Epithelial cell of proximal tubule (primary cell): ENCODE measurements around the gene PRKCB. TPM values are rescaled to one million over a fixed set of nuclear protein-coding genes. Genes with fewer than 3 reads are reported as not detected.
"Not testable (repeated sequence)": the region's sequence is repeated elsewhere in the genome, so short reads cannot be mapped to it uniquely, and the experiment has no call there.

Experiments used
- DNase-seq: peaks from one replicate; pipeline ENCODE4 v3.0.0-alpha.2; 2011; ENCODE audit warnings: low read depth
- H3K4me3 ChIP-seq: 2 replicates; pipeline ENCODE4 v1.5.1; 2011; ENCODE audit warnings: low read depth, mild to moderate bottlenecking, low read length
- CTCF ChIP-seq: conservative IDR thresholded peaks from 2 replicates; pipeline ENCODE4 v1.5.1; 2012; ENCODE audit warnings: low read depth, mild to moderate bottlenecking, low read length
- total RNA-seq: library from RNA; depleted of rRNA; stranded (reverse); fragments of >200 nt; gene quantifications from 2 replicates; pipeline ENCODE4 v1.2.3, GENCODE V29; 2015

Gene PRKCB
- total RNA-seq, 1 donor from 2014 or later, result not detected

- TF ChIP-seq CTCF, result no peak
- no peak for DNase-seq
- no peak overlapping the region for H3K4me3 ChIP-seq
These were observed 180.1 kb downstream of the PRKCB start for GRCh38 chr16:24015923-24016322.

- TF ChIP-seq CTCF, result no peak
- no peak for DNase-seq
- no peak overlapping the region for H3K4me3 ChIP-seq
These were observed 182.7 kb downstream of the PRKCB start for GRCh38 chr16:24018485-24018884.

- no peak overlapping the region for H3K4me3 ChIP-seq
- DNase-seq, result no peak
- TF ChIP-seq CTCF, result no peak
These were observed 187.0 kb downstream of the PRKCB start for GRCh38 chr16:24022797-24023196.

GRCh38 chr16:24023621-24024020 is 187.8 kb downstream of the PRKCB start:
- no peak for TF ChIP-seq CTCF

GRCh38 chr16:24024971-24025370 is 189.2 kb downstream of the PRKCB start:
- no peak for DNase-seq
- TF ChIP-seq CTCF, result no peak
- no peak overlapping the region for H3K4me3 ChIP-seq

More at GRCh38 chr16:24023621-24024020, 187.8 kb downstream of the PRKCB start:
- H3K4me3 ChIP-seq, result no peak overlapping the region
- no peak for DNase-seq

- DNase-seq, result no peak
- no peak overlapping the region for H3K4me3 ChIP-seq
- TF ChIP-seq CTCF, result no peak
These were observed 191.7 kb downstream of the PRKCB start for GRCh38 chr16:24027466-24027865.

GRCh38 chr16:24029841-24030240 is 194.1 kb downstream of the PRKCB start:
- not testable (repeated sequence) for H3K4me3 ChIP-seq, DNase-seq
